Activated naive CD8-positive, alpha-beta T cell (primary cell): ENCODE results near the gene KCNS1.
"Not testable (repeated sequence)": the region's sequence is repeated elsewhere in the genome, so short reads cannot be mapped to it uniquely, and the experiment has no call there.

Experiments used
- H3K27ac Mint-ChIP-seq: one replicate; pipeline ENCODE4 v1.8.0; 2021; ENCODE audit warnings: mixed read lengths
- H3K27me3 Mint-ChIP-seq: one replicate; pipeline ENCODE4 v1.8.0; 2021; ENCODE audit warnings: mixed read lengths
- H3K36me3 Mint-ChIP-seq: one replicate; pipeline ENCODE4 v1.8.0; 2021; ENCODE audit warnings: mixed read lengths
- H3K4me1 Mint-ChIP-seq: one replicate; pipeline ENCODE4 v1.8.0; 2021; ENCODE audit warnings: low read depth, mixed read lengths
- H3K4me3 Mint-ChIP-seq: one replicate; pipeline ENCODE4 v1.8.0; 2021; ENCODE audit warnings: mild to moderate bottlenecking, mixed read lengths
- H3K9me3 Mint-ChIP-seq: one replicate; pipeline ENCODE4 v1.8.0; 2021; ENCODE audit warnings: low read depth, mixed read lengths

The KCNS1 gene, protein sequence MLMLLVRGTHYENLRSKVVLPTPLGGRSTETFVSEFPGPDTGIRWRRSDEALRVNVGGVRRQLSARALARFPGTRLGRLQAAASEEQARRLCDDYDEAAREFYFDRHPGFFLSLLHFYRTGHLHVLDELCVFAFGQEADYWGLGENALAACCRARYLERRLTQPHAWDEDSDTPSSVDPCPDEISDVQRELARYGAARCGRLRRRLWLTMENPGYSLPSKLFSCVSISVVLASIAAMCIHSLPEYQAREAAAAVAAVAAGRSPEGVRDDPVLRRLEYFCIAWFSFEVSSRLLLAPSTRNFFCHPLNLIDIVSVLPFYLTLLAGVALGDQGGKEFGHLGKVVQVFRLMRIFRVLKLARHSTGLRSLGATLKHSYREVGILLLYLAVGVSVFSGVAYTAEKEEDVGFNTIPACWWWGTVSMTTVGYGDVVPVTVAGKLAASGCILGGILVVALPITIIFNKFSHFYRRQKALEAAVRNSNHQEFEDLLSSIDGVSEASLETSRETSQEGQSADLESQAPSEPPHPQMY

DNA sequence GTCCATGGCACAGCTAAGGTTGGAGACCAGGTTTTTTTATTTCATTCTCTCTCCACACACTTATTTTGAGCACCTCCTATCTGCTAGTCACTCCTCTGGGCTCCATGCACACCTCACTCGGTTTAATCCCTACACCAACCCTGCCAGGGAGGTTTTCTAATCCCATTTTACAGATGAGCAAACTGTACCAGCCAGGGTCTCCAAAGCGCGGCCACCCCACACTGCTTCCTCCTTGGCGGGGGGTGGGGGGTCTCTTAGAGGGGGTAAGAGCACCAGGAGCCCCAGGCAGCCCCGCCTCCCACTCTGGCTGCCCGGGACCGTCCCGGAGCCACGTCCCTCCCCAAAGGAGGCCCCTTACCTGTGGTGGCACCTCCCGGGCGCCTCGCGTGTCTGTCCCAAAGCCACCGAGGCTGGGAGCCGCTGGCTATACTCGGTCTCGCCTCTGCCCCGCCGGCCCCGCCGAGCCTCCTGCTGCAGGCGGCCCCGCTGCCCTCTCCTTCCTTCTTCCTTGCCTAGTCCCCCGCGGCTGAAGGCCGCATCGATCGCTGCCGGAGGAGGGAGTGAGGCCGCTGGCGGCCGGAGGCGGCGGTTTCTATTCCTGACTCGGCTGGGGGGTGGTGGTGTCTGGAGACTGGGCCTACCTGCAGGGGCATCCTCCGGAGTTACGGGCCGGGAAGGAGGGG is at the start of gene KCNS1:
Gene KCNS1 (minus strand): TSS at position 565 of the 683 bp plus-strand sequence. CDS start 1,891 bp downstream, outside the sequence.
- Mint-ChIP-seq H3K9me3 (no peaks in the 10 kb centered on the region), H3K36me3 (no peaks in the 10 kb centered on the region), H3K4me3 (no peak within 1 kb of the TSS), H3K27me3 (peaks cover 37% of the 10 kb centered on the region), H3K4me1 (peaks cover 19% of the 10 kb centered on the region), H3K27ac (no peak within 1 kb of the TSS)

DNA sequence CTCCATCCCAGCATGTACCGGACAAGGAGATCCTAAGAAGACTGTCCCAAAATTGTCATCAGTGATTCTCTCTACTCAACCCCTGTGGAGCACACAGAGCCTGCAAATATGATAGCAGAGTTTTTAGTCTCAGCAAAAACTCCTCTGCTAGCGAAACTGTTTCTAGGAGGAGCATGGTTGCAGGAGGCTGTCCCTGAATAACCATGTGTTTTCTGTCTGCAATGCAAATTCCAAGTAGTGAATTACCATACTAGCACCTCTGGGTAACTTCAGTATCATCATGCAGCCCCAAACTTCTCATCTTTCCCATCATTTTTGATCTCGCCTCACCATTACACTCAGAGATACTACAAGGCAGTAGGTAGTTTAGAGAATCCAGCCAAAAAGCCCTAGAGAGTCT is 48.1 kb upstream of the KCNS1 start:
- Mint-ChIP-seq H3K4me1 (no peaks in the 10 kb centered on the region), H3K27ac (no peak overlapping the region)

DNA sequence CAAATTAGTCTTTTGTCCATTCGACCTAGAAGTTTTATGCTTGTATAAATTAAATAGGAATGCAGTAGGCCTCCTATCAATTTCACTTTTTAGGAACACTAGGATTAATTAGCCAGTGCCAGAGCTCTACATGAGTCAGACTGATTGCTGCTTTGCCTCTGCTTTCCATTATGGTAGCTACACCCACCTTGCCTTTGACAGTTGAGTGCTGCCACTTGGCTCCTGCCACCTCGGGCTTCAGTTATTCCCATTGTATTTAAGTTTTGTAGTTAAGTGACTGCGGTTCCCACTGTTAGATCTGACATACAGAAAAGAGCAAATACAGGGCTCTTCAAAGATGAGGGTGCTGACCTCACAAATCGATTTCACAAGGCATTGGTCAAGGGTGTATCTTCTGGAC is 39.9 kb upstream of the KCNS1 start:
- H3K36me3 Mint-ChIP-seq, result no peaks in the 10 kb centered on the region
- no peaks in the 10 kb centered on the region for H3K9me3 Mint-ChIP-seq
- no peaks in the 10 kb centered on the region for H3K4me1 Mint-ChIP-seq
- no peak overlapping the region for H3K4me3 Mint-ChIP-seq
- H3K27ac Mint-ChIP-seq, result no peak overlapping the region
- peaks cover under 1% of the 10 kb centered on the region for H3K27me3 Mint-ChIP-seq

More for the DNA sequence above, 48.1 kb upstream of the KCNS1 start:
- no peaks in the 10 kb centered on the region for H3K9me3 Mint-ChIP-seq
- no peaks in the 10 kb centered on the region for H3K36me3 Mint-ChIP-seq
- H3K4me3 Mint-ChIP-seq, result no peak overlapping the region
- H3K27me3 Mint-ChIP-seq, result peaks cover 16% of the 10 kb centered on the region

DNA sequence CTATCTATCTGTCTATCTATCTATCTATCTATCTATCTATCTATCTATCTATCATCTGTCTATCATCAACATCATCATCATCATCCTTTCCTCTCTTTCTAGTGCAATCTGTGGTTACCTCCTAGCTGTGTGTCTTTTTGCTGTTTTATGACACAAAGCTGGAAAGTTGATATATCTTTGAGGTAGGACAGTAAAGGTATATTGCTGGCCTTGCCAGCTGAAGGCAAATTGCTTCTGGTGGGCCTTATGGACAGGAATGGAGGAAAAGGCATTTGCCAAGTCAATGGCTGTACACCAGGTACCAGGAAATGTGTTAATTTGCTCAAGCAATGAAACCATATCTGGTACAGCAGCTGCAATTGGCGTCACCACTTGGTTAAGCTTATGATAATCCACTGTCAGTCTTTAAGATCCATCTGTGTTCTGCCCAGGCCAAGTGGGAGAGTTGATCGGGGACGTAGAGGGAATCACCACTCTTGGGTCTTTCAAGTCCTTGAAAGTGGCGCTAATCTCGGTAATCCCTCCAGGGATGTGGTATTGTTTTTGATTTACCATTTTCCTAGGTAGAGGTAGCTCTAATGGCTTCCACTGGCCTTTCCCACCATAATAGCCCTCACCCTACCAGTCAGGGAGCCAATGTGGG is 38.9 kb upstream of the KCNS1 start:
- not testable (repeated sequence) for H3K36me3 Mint-ChIP-seq, H3K27ac Mint-ChIP-seq, H3K4me3 Mint-ChIP-seq, H3K9me3 Mint-ChIP-seq, H3K4me1 Mint-ChIP-seq, H3K27me3 Mint-ChIP-seq

DNA sequence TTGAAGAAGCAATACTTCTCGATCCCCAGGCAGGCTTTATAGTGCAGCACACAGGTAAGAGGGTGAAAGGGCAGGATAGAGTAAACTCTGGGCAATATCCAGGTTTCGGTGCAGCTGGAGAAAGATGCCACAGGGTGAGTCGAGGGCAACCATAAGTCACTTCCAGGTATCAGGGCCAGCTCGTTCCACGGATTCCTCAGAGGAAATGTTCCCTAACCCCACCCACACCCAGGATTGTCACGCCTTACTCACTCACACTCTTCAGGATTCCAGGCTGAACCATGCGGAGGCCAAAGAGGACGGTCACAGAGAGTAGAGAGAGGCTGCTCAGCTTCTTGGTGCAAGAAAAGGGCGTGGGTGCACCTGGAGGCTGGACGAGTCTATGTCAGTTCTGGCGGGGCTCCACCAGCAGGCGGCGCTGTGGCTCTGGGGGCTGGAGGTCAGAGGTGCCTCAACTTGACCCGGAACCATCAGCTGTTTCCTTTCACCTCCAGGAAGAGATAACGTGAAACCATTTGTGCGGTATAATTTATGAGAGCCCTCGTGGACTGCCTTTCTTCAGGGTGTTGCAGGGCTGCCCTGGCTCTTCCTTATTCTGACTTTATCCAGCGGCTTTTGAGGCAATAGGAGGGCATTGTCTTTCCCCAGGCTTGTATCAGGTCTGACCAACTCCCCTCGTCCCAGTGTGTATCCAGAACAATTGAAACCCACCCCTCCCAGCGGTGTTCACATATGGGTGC is 37.8 kb upstream of the KCNS1 start:
- no peaks in the 10 kb centered on the region for H3K4me1 Mint-ChIP-seq
- no peak overlapping the region for H3K27ac Mint-ChIP-seq
- H3K4me3 Mint-ChIP-seq, result no peak overlapping the region
- peaks cover 5% of the 10 kb centered on the region for H3K27me3 Mint-ChIP-seq
- H3K36me3 Mint-ChIP-seq, result peaks cover 4% of the 10 kb centered on the region
- H3K9me3 Mint-ChIP-seq, result no peaks in the 10 kb centered on the region

DNA sequence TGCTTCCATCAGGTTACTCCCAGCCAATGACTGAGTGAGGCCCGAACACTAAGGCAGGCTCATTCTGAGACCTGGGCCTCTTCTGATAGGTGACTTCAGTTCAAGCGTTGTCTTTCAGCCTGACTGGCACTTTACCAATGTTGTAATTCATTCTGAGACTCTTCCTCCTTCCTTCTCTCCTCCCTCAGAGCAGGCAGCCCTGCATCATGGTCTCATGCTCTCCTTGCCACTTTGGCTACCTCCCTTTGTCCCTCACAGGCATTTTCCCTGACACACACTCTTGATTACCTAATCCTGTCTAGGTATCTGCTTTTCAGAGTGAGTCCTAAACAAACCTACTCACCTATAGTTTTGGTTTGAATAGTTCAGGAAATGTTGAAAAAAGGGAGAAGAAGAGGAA is 36.0 kb upstream of the KCNS1 start:
- peaks cover 4% of the 10 kb centered on the region for H3K36me3 Mint-ChIP-seq
- H3K4me1 Mint-ChIP-seq, result no peaks in the 10 kb centered on the region
- H3K9me3 Mint-ChIP-seq, result no peaks in the 10 kb centered on the region
- H3K4me3 Mint-ChIP-seq, result no peak overlapping the region
- H3K27ac Mint-ChIP-seq, result no peak overlapping the region
- H3K27me3 Mint-ChIP-seq, result peaks cover 9% of the 10 kb centered on the region

DNA sequence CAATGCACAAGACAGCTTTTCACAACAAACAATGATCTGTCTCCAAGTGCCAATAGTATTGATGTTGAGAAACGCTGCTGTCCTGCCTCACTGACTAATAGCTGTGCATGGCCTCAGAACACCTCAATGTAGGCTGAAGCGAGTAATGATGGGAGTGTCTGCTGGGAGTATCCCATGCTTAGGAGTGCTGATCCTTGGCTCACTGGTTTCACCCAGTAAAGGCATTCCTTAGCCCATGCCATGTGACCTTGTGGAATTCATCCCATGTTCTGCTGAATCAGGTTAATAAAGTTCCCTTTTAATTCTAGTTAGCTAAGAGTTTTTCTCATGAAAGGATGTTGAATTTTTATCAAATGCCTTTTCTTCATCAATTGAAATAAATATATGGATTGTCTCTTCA is 27.2 kb upstream of the KCNS1 start:
- Mint-ChIP-seq H3K27me3 (peaks cover 24% of the 10 kb centered on the region), H3K36me3 (no peaks in the 10 kb centered on the region)

DNA sequence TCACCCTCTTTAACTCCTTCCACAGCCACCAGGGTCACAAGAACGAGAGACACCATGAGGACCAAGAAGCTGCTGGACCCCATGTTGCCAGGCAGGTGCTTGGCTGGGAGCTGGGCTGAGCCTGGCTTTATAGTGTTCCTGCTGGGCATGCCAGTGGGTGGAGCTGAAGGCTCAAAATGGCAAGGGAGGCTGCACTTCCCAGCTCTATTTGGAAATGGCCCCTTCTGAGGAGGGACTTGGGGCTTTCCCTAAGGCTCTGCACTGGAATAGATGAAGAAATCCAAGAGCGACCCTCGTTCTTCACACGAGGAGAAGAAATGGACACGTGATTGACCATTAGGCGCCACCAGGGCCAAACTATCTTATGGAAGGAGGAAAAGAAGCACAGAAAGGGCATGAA is 23.4 kb upstream of the KCNS1 start, which contains the start of gene WFDC12:
Gene WFDC12 (minus strand): TSS at position 101 of the 400 bp plus-strand sequence. CDS start 18 bp downstream, at position 83.
- Mint-ChIP-seq H3K4me1 (no peaks in the 10 kb centered on the region), H3K27ac (no peak within 1 kb of the TSS), H3K27me3 (peaks cover 25% of the 10 kb centered on the region), H3K4me3 (no peak within 1 kb of the TSS), H3K9me3 (no peaks in the 10 kb centered on the region), H3K36me3 (peaks cover 3% of the 10 kb centered on the region)

More for the DNA sequence above, 27.2 kb upstream of the KCNS1 start:
- no peak overlapping the region for H3K27ac Mint-ChIP-seq
- no peaks in the 10 kb centered on the region for H3K4me1 Mint-ChIP-seq
- H3K4me3 Mint-ChIP-seq, result no peak overlapping the region
- no peaks in the 10 kb centered on the region for H3K9me3 Mint-ChIP-seq

DNA sequence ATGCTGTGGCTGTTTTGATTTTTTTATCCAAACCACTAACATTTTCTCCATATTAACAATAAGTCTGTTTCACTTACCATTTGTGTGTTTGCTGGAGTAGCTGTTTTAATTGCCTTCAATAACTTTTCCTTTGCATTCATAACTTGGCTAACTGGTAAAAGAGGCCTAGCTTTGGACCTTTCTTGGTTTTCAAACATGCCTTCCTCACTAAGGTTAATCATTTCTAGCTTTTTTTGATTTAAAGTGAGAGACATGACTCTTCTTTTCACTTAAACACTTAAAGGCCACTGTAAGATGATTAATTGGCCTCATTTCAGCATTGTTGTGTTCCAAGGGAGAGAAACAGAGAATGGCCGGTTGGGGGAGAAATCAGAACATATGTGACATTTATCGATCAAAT is 20.5 kb upstream of the KCNS1 start:
- no peaks in the 10 kb centered on the region for H3K4me1 Mint-ChIP-seq
- H3K27ac Mint-ChIP-seq, result no peak overlapping the region
- no peak overlapping the region for H3K4me3 Mint-ChIP-seq

DNA sequence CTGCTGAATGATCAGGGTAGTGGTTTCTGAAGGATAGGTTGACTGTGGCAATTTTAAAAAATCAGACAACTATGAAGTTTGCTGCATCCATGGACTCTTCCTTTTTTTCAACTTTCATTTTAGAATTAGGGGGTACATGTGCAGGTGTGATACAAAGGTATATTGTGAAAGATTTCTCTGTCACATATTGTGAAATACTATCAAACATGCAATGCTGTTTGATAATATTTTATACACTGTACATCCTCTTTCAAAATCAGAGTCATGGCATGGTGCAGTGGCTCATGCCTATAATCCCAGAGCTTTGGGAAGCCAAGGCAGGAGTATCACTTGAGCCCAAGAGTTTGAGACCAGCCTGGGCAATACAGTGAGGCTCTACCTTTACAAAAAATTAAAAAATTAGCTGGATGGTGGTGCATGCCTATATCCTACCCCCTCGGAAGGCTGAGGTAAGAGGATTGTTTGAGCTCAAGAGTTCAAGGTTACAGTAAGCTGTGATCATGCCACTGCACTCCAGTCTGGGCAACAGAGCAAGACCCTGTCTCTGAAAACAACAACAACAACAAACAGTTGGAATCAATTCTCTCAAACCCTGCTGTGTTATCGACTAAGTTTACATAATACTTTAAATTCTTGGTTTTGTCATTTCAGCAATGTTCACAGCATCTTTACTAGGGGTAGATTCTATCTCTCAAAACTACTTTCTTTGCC is 18.8 kb upstream of the KCNS1 start:
- peaks cover 11% of the 10 kb centered on the region for H3K27me3 Mint-ChIP-seq
- no peaks in the 10 kb centered on the region for H3K9me3 Mint-ChIP-seq
- no peak overlapping the region for H3K27ac Mint-ChIP-seq
- H3K4me1 Mint-ChIP-seq, result peaks cover 2% of the 10 kb centered on the region
- peaks cover 3% of the 10 kb centered on the region for H3K36me3 Mint-ChIP-seq
- no peak overlapping the region for H3K4me3 Mint-ChIP-seq

More for the DNA sequence above, 20.5 kb upstream of the KCNS1 start:
- Mint-ChIP-seq H3K9me3 (no peaks in the 10 kb centered on the region), H3K27me3 (peaks cover 15% of the 10 kb centered on the region), H3K36me3 (peaks cover 3% of the 10 kb centered on the region)

DNA sequence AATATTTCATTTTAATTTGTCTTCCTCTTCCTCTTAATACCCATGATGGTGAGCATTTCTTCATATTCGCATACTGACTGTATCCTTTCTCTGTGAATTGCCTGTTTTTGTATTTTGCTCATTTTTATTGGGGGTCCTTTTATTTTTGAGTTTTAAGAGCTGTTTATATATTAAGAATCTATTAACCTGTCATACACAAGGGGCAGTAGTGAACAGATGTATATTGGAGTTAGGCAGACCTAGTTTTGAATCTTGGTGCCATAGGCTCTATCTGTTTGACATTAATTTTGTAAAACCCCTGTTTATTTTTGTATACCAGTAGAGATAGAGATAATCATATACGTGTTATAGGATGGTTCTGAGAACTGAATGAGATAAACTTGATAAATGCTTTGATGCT is 17.1 kb upstream of the KCNS1 start:
- H3K27ac Mint-ChIP-seq, result no peak overlapping the region
- H3K4me3 Mint-ChIP-seq, result no peak overlapping the region
- H3K9me3 Mint-ChIP-seq, result no peaks in the 10 kb centered on the region
- peaks cover 11% of the 10 kb centered on the region for H3K27me3 Mint-ChIP-seq
- H3K36me3 Mint-ChIP-seq, result peaks cover 3% of the 10 kb centered on the region
- H3K4me1 Mint-ChIP-seq, result peaks cover 2% of the 10 kb centered on the region

DNA sequence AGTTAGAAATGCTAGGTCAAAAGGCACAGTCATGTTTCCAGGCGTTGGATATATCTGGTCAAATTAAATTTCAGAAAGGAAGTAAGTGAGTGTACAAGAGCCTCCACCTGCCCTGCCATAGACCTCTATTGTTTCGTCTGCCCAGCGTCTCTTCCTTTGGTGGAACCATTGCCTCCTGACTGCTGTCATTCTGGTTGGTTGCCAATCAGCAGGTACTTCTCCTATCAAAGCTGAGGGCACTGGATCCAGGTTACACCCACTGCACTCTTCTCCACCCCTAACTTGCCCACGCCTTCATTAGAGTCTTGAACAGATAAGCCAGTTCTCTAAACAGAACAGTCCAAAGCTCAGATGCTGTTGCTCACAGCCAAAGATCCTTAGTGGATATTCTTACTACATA is 16.7 kb upstream of the KCNS1 start:
- H3K9me3 Mint-ChIP-seq, result no peaks in the 10 kb centered on the region
- H3K27ac Mint-ChIP-seq, result no peak overlapping the region
- peaks cover 10% of the 10 kb centered on the region for H3K27me3 Mint-ChIP-seq
- H3K36me3 Mint-ChIP-seq, result peaks cover 3% of the 10 kb centered on the region
- peaks cover 2% of the 10 kb centered on the region for H3K4me1 Mint-ChIP-seq
- no peak overlapping the region for H3K4me3 Mint-ChIP-seq

DNA sequence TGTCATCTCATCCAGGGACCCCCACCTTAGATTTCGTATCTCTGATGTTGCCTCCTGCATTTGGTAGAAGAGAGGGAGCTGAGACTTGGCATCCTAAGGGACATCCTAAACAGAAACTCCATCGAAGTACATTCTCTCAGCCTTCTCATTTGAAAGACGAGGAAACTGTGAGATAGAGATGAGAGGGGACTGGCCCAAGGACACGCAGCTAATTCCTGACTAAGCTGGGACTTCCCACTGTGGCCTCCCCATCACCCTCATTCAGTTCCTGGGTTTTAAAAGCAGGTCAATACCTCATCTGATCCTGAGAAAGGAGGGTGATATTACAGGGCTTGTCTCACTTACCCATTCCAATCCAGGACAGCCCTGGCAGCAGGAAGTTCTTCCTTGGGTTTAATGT is 14.9 kb upstream of the KCNS1 start:
- peaks cover 3% of the 10 kb centered on the region for H3K36me3 Mint-ChIP-seq
- H3K4me1 Mint-ChIP-seq, result peaks cover 2% of the 10 kb centered on the region
- H3K9me3 Mint-ChIP-seq, result no peaks in the 10 kb centered on the region
- H3K27ac Mint-ChIP-seq, result no peak overlapping the region
- H3K4me3 Mint-ChIP-seq, result no peak overlapping the region
- peaks cover 9% of the 10 kb centered on the region for H3K27me3 Mint-ChIP-seq

DNA sequence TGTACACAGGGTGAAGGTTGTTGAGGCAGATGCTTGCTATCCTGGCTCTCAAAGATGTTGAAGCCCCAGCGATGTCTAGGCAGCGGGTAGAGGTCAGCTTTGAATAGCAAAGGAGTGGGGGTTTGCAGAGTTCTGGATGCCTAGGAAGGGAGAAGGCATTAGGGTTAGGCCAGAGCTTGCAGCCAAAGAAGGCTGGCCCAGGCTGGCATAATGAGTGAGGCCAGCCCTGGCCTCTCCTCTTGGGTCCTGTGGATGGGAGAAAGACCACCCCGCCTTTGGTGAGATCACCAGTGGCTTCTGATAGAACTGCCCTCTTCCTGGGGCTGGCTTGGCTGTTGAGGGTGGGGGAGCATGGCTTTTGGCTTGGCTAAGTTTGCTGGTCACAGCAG is 14.5 kb upstream of the KCNS1 start:
- H3K27ac Mint-ChIP-seq, result no peak overlapping the region
- H3K9me3 Mint-ChIP-seq, result no peaks in the 10 kb centered on the region
- no peak overlapping the region for H3K4me3 Mint-ChIP-seq
- peaks cover 6% of the 10 kb centered on the region for H3K27me3 Mint-ChIP-seq
- H3K36me3 Mint-ChIP-seq, result peaks cover 2% of the 10 kb centered on the region
- peaks cover 2% of the 10 kb centered on the region for H3K4me1 Mint-ChIP-seq
